CD4-positive, alpha-beta T cell treated with Interleukin-6 for 4 hours (primary cell): ENCODE results near the gene DFFB.

Source experiments
- DNase-seq: peaks from one replicate; pipeline ENCODE4 v3.0.0-alpha.2; 2020; ENCODE audit warnings: mixed read lengths

The DFFB gene

DNA sequence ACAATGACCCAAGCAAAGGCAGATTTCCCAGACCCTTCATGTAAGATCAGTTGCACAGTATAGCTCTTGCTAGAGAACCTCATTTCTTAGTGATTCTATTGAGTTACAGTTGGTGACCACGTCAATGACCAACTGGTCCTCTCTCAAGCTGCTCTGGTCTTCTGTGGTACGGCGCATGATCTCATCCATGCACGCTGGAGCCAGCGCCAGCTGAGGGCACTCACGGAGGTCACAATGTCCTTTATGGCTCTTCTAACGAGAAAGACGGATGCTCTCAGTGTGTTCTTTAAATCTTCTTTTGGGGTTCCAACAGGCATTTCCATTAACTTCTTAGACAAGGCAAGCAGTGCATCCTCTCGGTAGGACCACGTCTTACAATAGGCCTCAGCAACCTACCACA, 22.6 kb upstream of the DFFB start:
- no peak for DNase-seq

DNA sequence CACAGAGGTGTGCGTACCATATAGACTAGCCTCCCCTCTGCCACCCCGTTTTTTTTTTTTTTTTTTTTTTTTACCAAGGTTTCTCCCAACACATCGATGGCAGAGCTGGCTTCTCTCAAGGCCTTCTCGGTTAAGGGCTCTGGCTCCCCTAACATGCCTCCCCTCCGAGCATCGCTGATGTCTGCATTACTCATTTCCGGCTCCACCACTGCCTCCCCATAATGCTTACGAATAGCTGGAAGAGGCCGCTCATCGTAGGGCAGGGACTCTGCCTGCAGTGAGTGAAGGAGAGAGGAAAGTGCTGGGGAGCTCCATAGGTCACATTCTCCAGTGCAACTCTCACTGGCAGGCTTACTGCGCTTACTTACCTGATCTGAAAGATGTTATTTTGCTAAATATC, 20.9 kb upstream of the DFFB start:
- DNase-seq: no peak

DNA sequence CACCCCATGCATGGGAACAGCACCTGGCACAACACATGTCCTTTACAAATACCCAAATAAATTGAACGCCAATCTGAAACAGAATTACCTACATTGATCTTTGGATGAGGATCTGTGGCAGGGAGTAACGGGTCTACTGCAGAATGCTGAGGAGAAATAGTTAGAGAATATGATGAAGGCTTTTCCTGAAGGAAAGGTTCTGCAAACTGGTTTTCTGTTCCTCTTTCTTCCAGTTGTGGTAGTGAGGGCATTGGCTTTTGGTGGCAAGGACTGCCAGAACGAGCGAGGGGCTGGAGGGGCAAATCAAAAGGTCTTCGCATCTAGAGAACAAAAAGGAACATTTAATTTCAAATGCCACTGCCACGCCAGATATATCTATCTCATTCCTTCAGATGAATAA, 20.1 kb upstream of the DFFB start:
- DNase-seq: no peak

DNA sequence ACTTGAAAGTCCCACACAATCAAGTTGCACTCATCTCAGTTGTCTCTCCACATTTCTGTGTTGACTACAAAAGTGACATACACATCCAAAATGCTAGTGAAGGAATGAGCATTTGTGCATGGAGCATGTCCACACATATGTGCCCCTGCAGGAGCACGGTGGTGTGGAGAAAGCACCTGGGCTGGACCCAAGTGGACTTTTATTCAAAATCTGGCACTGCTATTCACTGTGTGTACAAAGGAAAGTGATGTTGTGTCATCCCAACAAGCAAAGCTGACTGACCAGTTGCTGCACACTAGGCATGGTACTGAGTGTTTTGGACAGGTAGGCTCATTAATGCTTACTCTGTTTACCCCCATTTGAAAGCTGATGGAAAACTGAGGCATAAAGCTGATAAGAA, 19.6 kb upstream of the DFFB start:
- no peak for DNase-seq

DNA sequence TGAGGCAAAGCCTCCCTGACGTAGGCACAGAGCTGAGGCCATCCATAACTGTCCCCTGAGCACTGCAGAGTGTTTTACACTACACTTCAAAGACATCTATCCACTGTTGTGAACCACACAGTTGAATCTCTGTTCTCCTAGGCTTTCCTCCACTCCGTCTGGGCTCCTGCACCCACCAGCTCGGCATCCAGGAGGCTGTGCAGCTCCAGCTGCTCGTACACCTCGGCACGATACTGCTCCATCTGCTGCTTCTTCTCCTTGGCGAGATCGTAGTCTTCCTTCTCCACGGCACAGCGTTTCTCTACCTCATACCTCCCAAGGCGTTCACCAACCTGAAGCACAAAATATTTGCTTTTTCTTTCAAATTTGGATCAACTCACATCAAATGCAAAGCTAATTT, 18.5 kb upstream of the DFFB start:
- no peak for DNase-seq

DNA sequence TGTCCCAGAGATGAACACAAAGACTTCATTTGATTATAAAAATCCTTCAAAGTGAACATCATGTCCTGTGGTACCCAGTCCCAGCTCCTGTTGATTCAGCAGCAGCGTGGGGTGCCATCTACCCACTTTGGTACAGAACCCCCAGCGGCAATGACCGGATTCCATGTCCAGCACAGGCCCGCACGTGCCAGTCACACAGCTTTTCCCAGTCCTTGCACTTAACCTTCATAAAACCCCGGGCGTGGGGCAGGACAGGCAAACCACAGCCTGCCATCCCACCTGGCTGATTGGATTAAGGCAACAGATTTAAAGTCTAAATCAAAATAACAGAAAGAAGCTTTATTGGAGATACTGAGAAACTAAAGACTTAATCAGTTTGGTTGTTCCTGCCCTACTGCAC, 15.8 kb upstream of the DFFB start:
- DNase-seq: no peak

DNA sequence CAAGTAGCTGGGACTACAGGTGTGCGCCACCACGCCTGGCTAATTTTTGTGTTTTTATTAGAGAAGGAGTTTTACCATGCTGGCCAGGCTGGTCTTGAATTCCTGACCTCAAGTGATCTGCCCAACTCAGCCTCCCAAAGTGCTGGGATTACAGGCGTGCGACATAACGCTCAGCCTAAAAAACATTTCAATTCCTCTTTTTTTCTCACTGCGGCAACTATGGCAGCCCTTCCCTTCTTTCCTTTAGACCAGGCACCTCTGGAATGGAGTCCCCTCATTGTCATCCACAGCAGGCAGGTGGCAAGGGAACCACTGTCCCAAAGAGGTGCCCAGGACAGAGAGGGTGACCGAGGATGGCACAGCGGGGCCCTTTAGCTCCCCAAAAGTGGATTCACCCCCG, 14.4 kb upstream of the DFFB start:
- DNase-seq: no peak

DNA sequence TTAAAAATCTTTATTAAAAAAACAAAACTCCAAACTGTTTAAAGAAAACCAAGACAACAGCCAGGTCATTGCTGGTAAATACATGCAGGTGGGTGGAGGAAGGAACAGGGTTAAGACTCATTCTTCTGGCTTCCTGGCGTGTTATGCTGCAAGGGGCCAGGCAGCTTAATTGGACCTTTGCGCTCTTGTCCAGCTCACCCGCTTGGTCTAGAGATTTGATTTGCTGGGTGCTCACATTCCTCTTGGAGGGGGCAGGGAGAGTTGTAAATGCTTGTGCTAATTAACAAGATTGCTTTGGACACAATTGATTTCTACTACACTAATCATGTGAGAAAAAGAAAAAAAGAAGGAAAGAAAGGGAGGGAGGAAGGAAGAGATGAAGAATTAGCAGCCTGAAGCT, 10.7 kb upstream of the DFFB start:
- DNase-seq: no peak

DNA sequence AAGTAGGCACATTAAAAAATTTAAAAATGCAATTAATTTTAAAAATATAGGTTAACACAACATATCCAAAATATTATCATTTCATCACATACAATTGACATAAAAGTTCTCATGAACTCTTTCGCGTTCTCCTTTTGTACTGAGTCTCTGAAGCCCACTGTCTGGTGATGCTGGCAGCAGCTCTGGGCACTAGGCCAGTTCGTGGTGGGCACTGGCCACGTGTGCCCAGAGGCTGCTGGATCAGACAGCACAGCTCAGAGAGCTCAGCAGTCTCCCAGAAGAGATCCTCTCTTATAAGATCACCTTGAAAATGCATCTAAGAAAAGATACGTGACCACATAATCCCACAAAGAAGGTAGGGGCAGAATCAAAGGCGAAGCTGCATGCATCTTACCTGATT, 10.2 kb upstream of the DFFB start:
- DNase-seq: no peak

DNA sequence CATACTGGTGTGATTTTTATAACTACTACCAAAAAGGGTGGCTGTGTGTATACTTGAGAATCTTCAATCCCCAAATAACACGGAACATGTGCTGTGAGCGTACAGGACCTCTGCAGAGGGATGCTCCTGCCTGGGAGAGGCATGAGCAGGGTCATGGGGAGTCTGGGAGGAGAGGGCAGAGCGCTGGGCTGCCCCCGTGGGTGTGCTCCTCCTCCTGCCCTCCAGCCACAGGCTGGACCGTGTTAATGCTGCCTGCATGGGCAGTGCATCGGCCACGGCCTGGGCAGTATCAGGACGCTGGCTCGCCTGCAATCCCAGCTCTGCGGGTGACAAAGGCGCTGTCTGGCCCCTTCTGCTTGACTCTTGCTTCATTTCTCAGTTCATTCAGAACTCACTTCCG, 6.4 kb upstream of the DFFB start:
- DNase-seq: no peak

DNA sequence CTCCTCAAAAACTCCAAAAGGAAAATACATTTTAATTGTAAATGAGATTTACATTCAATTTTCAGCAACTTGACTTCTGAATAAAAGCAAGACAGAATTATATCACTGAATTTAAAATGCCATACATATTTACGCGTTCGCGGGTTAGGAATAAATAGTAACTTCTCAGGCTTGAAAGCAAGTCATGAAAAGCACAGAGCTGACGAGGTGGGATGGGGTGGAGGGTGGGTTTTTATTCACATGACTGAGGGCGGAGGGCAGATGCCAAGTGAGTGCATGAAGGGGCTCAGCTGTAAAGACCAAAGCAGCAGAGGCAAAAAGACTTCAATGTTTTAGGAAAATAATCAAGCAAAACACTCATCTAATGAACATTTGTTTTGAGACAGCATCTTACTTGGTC, 6.0 kb upstream of the DFFB start:
- no peak for DNase-seq

DNA sequence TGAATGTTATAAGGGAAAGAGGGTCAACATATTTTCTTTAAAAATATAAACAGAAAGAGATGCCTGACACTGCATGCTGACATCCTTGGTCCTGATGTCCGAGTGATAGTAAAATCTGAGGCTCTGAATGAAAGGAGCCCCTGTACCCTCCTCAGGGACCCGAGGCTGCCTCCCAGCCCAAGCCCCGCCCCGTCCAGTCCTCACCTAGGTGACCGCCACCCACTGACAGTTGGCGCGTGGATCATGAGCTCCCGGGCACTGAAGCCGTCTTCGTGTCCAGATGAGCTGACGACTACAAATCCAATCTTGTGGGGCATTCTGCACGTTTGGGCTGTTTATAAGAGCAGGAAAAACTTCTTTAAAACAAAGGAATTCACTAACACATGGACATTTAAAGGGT, 5.2 kb upstream of the DFFB start:
- no peak for DNase-seq

DNA sequence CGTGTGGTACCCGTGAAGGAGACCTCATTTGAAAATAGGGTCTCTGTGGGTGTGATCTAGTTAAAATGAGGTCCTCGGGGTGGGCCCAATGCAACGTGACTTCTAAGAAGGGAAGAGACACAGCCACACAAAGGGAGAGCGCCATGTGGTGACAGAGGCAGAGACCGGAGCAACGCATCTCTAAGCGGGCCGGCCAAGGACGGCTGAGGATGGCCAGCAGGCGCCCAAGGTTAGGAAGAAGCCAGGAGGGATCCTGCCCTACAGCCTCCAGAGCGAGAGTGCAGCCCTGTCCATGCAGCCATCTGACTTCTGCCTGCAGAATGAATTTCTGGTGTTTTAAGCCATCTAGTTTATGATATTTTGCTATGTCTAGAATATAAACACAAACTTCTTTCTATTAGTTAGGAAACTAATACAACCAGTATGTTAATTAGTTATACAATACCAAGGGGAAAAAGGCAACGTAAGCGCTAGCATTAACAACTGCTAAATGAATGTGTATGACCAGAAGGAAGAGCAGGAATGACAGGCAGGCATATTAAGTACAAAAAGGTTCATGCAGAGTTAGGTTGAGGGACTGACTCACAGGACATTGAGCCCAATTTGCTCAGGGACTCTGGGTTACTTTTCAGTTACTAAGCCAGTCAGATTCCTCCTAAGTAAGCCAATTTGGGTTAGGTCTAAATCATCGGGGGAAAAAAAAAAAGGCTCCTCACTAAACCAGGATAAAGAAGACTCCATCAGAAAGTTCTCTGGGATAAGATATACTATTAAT, 4.4 kb upstream of the DFFB start:
- no peak for DNase-seq

DNA sequence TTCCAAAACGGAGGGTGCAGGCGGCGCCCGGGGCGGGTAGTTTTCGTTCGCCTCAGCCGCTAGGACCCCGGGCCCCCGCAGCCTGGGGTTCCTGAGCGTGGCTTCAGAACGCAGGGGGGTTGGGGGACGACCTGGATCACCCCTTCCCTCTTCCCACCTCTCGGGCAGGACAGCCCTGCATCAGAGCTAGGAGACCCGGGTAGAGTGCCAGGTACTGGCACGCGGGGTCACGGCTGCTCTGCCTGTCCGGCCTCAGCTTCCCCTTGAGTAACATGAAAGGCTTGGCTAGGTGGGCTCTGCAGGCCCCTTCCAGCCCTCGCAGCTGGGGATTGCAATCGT, 484 bp downstream of the DFFB start:
- no peak for DNase-seq

DNA sequence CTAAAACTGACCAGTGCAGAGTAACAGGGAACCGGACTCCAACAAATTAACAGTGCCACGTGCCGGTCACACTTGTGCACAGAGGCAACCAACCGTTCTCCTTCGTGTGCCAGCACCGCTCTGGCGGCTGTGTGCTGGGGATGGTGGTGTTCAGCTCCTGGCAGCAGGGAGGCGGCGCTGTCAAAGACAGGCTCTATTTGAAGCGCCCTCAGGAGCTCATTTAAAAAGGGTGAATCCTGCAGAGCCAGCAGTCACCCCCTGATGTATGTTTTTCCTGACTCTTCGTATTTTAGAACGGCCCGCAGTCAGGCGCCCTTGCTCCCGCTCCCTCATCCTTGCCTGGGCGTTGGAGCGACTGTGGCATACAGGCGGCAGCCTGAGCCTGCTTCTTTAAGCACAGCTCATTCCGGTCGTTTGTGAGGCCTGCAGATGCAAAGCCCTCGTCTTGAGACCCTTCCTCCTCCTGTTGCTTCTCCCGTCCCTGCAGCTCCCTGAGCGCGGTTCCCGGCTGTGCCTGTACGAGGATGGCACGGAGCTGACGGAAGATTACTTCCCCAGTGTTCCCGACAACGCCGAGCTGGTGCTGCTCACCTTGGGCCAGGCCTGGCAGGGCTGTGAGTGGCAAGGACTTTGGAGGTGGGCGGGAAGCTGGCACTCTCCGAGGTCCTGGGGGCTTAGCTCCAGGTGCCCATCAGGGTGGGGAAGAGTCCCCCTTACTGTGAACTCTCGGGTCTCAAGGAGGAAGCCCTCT, 1.1 kb downstream of the DFFB start:
- DNase-seq: no peak

DNA sequence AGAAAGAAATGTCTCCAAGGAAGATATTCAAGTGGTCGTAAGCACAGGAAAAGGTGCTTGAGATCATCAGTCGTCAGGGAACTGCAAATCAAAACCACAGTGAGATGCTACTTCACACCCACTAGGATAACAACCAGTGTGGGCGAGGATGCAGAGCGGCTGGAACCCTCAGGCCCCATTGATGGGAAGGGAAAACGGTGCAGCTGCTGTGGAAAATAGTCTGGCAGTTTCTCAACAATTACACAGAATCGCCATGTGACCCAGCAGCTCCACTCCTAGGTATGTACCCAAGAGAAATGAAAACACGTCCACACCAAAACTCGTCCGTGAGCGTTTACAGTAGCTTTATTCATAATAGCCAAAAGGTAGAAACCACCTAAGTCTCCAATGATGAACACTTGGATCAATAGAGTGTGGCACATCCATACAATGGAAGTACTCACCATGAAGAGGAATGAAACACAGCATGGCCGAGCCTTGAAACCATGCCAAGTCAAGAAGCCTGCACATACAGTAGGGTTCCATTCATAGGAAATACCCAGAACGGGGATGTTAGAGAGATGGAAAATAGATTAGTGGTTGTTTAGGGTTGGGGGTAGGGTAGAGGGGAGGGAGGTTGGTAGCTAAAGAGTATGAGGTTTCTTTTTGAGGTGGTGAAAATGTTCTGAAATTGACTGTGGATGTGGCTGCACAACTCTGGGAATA, 6.1 kb downstream of the DFFB start:
- no peak for DNase-seq

DNA sequence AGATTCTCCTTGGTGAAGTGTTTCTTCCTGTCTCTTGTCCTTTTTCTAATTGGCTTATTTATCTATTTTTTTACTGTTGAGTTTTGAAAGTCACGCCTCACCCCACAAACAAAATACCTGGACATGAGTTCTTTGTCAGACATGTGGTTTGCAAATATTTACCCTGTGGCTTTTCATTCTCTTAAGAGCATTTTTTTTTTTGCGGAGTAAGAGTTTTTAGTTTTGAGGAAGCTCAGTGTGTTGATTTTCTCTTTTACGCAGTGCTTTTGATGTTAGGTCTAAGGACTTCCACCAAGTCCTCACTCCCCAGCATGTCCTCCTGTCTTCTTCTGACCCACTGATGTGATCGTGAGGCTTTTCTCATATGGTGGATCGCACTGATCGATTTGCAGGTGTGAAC, 7.6 kb downstream of the DFFB start:
- DNase-seq: no peak

DNA sequence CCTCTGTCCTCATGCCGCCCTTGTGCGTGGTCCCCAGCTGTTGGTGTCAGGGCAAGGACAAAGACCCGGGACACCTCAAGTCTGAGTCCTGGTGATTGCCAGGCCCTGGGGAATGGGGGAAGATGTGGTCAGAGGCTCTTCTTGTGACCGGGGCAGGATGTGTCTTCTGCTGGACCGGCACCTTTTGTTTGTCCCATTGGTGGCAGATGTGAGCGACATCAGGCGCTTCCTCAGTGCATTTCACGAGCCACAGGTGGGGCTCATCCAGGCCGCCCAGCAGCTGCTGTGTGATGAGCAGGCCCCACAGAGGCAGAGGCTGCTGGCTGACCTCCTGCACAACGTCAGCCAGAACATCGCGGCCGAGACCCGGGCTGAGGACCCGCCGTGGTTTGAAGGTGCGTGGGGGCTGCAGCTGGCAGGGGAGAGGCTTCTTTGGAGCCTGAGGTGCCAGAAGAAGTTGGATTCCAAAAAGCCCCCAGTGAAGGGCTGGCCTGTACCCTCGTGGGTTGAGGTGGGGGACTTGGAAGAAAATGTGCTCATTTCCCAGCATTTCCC, 8.4 kb downstream of the DFFB start:
- no peak for DNase-seq

DNA sequence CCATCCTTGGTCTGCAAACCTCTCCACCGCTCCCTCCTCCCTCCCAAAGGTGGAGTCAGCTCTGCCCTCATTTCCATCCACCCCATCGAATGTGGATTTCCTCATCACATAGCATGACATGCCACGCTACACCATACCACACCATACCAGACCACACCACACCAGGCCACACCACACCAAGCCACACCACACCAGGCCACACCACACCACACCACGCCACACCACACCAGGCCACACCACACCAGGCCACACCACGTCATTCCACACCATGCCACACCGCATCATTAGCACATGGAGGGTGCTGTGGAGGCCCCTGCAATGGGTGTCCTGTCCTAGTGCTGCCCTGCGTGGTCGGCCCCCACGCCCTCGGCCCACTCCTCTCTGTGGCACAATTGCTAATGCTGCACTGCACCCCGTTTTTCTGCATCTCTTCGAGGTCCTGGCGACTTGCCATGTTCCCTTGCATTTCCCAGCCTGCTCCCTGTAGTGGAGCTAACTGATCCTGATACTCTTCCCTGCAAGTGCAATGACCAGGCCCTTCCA, 11.3 kb downstream of the DFFB start:
- DNase-seq: no peak

DNA sequence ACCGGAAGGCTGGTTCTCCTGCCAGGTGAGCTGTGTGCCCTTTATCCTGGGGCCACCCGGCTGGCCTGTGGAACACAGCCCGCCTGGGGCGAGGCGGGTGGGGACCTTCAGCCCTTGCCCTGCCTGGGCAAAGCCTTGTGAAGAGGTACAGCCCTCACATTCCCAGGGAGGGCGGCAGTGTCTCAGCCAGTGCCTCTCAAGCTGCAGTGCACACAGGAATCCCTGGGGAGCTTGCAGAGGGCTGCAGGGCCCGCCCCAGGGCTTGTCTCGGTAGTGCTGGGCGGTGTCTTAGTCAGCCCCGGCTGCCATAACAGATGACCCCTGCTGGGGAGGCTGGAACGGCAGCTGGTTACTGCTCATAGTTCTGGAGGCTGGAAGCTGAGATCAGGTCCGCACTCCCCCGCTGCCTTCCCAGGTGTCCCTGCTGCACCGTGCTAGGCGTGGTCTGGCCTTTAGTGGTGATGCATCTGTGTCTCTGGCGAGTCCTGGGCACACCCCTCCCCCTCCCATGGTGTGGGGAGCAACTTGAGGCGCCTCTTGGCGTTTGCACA, 12.6 kb downstream of the DFFB start:
- no peak for DNase-seq

DNA sequence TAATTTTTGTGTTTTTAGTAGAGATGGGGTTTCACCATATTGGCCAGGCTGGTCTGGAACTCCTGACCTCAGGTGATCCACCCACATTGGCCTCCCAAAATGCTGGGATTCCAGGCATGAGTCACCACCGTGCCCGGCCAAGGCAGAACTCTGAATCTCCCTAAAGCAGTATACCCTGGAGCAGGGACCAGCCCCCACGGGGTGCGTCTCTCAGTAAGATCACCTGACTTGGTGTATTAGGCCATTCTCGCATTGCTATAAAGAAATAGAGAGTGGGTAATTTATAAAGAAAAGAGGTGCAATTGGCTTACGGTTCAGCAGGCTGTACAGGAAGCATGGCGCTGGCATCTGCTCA, 14.2 kb downstream of the DFFB start:
- DNase-seq: no peak

DNA sequence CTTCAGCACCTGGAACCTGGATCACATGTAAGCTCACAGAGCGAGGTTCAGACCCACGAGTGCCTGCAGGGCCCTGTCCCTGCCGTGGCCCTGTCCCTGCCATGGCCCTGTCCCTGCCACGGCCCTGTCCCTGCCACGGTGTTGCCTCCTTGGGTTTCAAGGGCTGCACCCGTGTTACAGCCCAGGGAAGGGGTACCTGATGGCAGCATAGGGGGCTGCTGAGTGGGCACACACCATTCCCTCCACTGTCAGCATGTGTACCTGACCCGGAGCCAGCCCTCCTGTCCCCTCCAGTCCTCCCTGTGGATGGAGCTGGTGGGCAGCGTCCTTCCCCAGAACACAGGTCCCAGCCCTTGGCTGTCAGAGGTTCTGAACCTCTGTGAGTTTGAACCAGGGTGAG, 15.3 kb downstream of the DFFB start:
- no peak for DNase-seq

DNA sequence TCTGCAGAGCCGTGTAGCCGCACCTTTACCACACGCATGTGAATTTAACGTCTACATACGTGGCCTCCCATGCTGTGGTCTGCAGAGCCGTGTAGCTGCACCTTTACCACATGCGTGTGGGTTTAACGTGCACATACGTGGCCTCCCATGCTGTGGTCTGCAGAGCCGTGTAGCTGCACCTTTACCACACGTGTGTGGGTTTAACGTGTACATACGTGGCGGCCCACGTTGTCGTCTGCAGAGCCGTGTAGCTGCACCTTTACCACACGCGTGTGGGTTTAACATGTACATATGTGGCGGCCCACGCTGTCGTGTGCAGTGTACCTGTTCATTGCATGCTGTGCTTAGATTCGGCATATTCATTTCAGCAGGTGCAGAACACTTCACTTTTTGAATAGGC, 17.5 kb downstream of the DFFB start:
- no peak for DNase-seq

DNA sequence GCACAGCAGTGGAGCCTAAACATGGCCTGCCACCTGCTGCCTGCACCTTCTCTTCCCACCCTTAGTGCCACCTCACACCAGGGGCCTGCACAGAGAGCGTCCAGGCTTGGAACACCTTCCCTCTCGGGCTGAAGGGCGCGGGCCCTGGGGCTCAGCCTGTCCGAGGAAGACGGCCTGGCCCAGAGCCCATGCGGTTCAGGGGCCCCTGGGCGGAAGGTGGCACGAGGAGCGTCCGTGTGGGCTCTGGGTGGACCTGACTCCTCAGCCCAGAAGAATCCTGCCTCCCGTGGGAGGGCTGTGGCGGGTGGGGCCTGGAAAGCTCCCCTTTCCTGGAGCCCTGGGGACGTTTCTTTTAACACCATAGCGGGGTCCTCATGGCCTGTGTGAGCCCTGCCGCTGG, 19.4 kb downstream of the DFFB start:
- no peak for DNase-seq
